Mucosa of stomach (tissue), 1 donor: ENCODE measurements around the gene LCN10.

Experiments
- H3K27me3 ChIP-seq: one replicate; pipeline ENCODE4 v1.7.0; 2013; ENCODE audit warnings: mild to moderate bottlenecking, low read length; ENCODE audit not compliant: control insufficient read depth, insufficient read depth
- H3K36me3 ChIP-seq: one replicate; pipeline ENCODE4 v1.7.0; 2013; ENCODE audit warnings: low read length; ENCODE audit not compliant: control insufficient read depth, insufficient read depth
- H3K4me1 ChIP-seq: one replicate; pipeline ENCODE4 v1.7.0; 2013; ENCODE audit warnings: mild to moderate bottlenecking, low read length; ENCODE audit not compliant: control insufficient read depth, insufficient read depth
- H3K4me3 ChIP-seq: one replicate; pipeline ENCODE4 v1.7.0; 2013; ENCODE audit warnings: low read length
- H3K9ac ChIP-seq: one replicate; pipeline ENCODE4 v1.7.0; 2013; ENCODE audit warnings: mild to moderate bottlenecking, low read length, moderate library complexity
- H3K9me3 ChIP-seq: one replicate; pipeline ENCODE4 v1.7.0; 2013; ENCODE audit warnings: mild to moderate bottlenecking, low read length, moderate library complexity; ENCODE audit not compliant: control insufficient read depth
- donor health status: Pancreatic carcinoma.

Gene LCN10

GRCh38 chr9:136748666-136749611 lies 6.2 kb upstream of the LCN10 start:
- H3K4me1 ChIP-seq: no peaks in the 10 kb centered on the region
- no peaks in the 10 kb centered on the region for H3K36me3 ChIP-seq
- no peak overlapping the region for H3K9ac ChIP-seq
- no peaks in the 10 kb centered on the region for H3K9me3 ChIP-seq
- no peaks in the 10 kb centered on the region for H3K27me3 ChIP-seq
- H3K4me3 ChIP-seq: no peak overlapping the region

DNA sequence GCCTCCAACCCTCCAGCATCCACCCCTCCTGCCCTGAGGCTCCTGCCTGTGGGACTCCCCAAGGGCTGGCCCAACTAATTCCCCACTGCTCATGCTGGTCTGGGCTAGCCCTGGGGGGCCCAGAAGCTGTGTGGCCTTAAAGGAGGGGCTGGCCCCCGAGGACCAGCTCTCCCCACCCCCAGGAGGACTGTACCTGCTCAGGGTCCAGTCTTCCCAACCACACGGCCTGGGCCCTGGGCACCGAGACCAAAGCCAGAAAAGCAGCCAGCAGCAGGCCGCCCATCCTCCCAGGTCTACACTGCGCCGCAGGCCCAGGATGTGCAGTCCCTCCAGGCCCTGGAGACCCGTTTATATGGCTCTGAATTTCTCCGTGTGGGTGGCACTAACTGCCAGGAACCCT lies 5.5 kb upstream of the LCN10 start, which contains the start of gene LCN6:
TSS of gene LCN6 (minus strand) at position 325 of the 400 bp plus-strand sequence. CDS start at position 283, 42 bp downstream.
- no peaks in the 10 kb centered on the region for H3K9me3 ChIP-seq
- no peak within 1 kb of the TSS for H3K9ac ChIP-seq
- H3K4me1 ChIP-seq: no peaks in the 10 kb centered on the region
- peaks cover 6% of the 10 kb centered on the region for H3K27me3 ChIP-seq
- no peak within 1 kb of the TSS for H3K4me3 ChIP-seq
- no peaks in the 10 kb centered on the region for H3K36me3 ChIP-seq

GRCh38 chr9:136747161-136748060 lies 4.7 kb upstream of the LCN10 start:
- H3K27me3 ChIP-seq: peaks cover 14% of the 10 kb centered on the region
- no peaks in the 10 kb centered on the region for H3K36me3 ChIP-seq
- no peak overlapping the region for H3K4me3 ChIP-seq
- H3K4me1 ChIP-seq: peaks cover 5% of the 10 kb centered on the region
- H3K9me3 ChIP-seq: no peaks in the 10 kb centered on the region
- H3K9ac ChIP-seq: no peak overlapping the region

- Histone ChIP-seq H3K9me3 (no peaks in the 10 kb centered on the region), H3K36me3 (no peaks in the 10 kb centered on the region), H3K4me3 (no peak overlapping the region), H3K27me3 (peaks cover 22% of the 10 kb centered on the region), H3K9ac (no peak overlapping the region), H3K4me1 (peaks cover 7% of the 10 kb centered on the region)
These were observed 3.9 kb upstream of the LCN10 start for GRCh38 chr9:136746621-136747020.

DNA sequence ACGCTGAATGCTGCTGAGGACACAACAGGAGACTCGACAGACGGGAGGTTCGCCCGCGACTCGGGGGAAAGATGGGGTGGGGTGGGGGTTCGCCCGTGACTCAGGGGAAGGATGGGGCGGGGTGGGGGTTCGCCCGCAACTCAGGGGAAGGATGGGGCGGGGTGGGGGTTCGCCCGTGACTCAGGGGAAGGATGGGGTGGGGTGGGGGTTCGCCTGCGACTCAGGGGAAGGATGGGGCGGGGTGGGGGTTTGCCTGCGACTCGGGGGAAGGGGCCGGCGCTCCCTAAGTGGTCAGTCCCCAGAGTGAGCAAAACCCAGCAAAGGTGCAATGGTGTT lies 3.4 kb upstream of the LCN10 start:
- peaks cover 12% of the 10 kb centered on the region for H3K4me1 ChIP-seq
- peaks cover 27% of the 10 kb centered on the region for H3K27me3 ChIP-seq
- no peak overlapping the region for H3K9ac ChIP-seq
- H3K4me3 ChIP-seq: no peak overlapping the region
- H3K9me3 ChIP-seq: no peaks in the 10 kb centered on the region
- no peaks in the 10 kb centered on the region for H3K36me3 ChIP-seq

DNA sequence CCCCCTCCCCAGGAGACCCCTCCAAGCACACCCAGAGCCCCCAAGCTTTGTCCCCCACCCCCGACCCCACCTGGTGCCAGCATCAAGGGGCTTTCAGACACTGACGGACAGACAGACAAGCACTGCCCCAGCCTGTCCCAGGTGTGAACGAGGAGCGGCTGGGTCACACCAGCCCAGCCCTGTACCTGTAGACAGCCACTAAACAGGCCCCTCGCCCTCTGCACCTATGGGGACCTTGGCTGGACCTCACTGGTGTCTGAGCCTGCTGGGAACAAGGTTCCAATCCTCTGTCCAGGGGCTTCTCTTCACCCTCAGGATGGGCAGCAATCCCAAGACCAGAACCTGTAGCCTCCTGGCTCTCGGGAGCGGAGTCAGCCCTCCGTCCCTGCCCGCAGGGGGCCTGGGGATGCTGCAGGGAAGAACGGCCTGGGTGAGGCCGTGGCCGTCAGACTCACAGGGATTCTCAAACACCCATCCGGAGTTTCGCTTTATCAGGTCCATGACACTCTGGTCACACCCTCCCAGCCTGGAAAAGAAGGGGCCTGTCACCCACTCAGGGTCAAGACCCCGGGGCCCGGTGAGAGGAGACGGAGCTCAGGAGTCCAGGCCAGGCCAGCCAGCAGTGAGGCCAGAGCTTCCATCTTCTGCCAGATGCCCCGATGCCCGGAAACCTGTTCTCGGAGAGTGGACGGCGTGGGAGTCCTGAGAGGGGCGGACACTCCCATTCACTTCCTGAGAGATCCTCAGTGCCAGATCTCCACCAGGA lies 2.8 kb upstream of the LCN10 start:
- Histone ChIP-seq H3K4me3 (no peak overlapping the region), H3K4me1 (peaks cover 12% of the 10 kb centered on the region), H3K27me3 (peaks cover 32% of the 10 kb centered on the region), H3K36me3 (no peaks in the 10 kb centered on the region), H3K9ac (no peak overlapping the region), H3K9me3 (no peaks in the 10 kb centered on the region)

- Histone ChIP-seq H3K27me3 (peaks cover 40% of the 10 kb centered on the region), H3K4me1 (peaks cover 12% of the 10 kb centered on the region), H3K36me3 (no peaks in the 10 kb centered on the region), H3K9me3 (no peaks in the 10 kb centered on the region), H3K4me3 (no peak overlapping the region), H3K9ac (no peak overlapping the region)
These were observed 2.0 kb upstream of the LCN10 start for GRCh38 chr9:136744773-136745172.

DNA sequence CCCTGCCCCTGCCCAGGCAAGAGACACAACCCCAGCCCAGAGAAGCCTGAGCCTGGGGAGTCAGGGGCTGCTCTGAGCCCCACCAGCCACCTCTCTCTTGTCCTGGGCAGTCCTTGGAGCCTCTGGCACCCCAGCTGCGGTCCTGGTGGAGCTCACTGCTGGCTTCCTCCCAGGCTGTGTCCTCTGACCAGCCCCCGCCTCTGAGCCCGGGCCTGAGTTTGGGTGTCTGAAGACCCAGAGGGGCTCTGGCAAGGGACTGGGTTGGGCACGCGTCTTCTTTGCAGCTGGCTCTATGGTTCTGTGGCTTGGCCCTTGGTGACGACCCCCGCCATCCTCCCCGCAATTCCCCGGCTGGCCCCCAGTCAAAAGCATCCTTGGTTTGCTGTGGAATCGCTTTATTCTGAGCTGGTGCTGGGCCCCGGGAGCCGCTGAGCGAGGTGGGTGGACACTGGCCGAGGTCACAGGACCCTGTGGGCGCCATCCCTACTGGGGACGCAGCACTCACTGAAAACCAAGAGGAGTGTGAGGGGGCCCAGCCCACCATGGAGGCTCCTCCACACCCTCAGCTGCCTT lies 985 bp upstream of the LCN10 start:
- H3K27me3 ChIP-seq: peaks cover 40% of the 10 kb centered on the region
- no peak overlapping the region for H3K4me3 ChIP-seq
- no peaks in the 10 kb centered on the region for H3K36me3 ChIP-seq
- H3K9me3 ChIP-seq: no peaks in the 10 kb centered on the region
- H3K4me1 ChIP-seq: peaks cover 12% of the 10 kb centered on the region
- no peak overlapping the region for H3K9ac ChIP-seq

DNA sequence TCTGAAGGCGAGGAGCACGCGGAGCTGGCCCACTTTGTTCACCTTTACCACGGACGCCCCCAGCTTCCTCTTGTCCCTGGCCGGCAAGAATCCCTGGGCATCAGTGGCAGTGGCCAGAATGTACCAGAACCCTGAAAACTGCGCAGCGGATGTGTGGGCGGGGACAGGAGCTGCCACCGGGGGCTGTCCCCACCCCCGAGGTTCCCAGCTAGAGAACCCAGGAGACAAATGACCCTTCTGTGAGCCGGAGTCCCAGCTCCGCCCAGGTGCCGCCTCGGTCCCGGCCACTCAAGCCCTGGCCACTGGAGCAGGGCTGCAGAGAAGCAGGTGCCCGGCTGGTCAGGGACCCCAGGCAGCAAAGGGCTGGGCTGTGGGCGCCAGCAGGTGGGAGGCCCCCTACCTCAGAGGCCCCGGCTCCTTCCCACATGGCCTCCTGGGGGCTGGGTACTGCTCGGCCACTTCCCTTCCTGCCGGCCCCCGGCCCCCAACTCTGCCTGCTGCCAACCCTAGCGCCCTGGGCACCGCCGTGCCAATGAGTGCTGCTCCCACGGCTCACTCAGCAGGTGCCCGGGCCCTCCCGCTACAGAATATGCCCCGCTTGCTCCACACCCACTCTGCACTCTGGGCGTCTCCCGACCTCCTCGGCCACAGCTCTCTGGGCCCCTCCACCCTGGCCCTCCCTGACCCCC lies 713 bp downstream of the LCN10 start:
- peaks cover 12% of the 10 kb centered on the region for H3K4me1 ChIP-seq
- H3K9ac ChIP-seq: no peak overlapping the region
- peaks cover 40% of the 10 kb centered on the region for H3K27me3 ChIP-seq
- no peak overlapping the region for H3K4me3 ChIP-seq
- H3K9me3 ChIP-seq: no peaks in the 10 kb centered on the region
- H3K36me3 ChIP-seq: no peaks in the 10 kb centered on the region

DNA sequence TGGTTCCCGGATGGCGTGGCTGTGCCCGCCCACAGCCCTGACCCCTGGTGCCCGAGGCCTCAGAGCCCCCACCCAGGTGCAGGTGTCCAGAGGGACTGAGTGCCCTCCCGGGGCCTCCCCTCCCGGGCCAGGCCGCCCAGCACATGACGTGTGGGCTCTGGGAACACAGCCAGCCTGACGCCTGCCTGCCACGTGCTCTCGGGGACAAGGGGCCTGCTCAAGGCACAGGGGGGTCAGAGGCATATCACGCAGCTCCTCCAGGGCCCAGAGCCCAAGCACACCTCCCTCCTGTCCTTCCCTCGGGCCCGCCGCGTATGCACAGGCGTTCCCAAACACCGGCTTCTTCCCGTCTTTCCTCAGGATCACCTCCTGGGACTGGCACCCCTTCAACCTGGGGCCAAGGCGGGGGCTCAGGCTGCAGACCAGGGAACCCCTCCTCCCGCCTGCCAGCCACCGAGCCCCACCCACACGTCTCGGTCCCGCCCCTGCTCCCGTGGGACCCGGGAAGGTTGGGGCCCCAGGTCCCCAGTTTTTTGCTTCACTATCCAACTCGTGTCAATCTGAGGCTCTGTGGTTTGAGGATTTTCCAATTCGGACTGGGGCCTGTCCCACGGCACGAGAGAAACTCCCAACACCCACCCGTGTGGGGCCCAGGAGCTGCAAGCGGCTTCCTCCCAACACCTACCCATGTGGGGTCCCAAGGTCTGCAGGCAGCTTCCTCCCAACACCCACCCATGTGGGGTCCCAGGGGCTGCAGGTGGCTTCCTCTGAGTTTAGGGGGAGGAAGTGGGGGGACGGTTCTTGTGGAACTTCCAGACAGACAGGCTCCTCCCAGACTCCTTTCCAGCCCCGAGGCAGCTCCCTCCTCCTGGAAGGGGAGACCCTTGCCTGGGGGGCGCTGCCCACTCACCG lies 1.5 kb downstream of the LCN10 start:
- Histone ChIP-seq H3K27me3 (peaks cover 40% of the 10 kb centered on the region), H3K36me3 (no peaks in the 10 kb centered on the region), H3K9me3 (no peaks in the 10 kb centered on the region), H3K4me1 (peaks cover 12% of the 10 kb centered on the region), H3K9ac (no peak overlapping the region), H3K4me3 (no peak overlapping the region)
